ENCODE data around the gene EXOC6B.

The EXOC6B gene

DNA sequence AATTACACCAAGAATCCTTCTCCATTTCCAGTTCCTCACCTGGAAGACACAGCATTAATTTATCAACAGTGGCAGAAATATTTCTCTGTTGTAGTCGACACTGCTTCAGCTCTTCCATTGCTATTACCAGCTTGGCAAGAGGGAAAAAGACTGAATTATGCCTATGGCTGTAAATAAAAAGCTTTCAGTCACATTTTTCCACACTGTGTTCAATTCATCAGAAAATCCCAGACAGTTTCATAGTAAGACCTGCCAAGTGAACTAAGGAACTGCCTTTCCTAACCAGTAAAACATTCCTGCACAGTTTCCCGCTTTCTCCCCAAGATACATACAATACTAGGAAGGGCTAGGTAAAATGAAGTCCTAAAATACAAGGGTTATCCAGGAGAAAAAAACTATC is 94.7 kb downstream of the EXOC6B start:
- no peak for DNase-seq (ENCODE audit: low read depth)

DNA sequence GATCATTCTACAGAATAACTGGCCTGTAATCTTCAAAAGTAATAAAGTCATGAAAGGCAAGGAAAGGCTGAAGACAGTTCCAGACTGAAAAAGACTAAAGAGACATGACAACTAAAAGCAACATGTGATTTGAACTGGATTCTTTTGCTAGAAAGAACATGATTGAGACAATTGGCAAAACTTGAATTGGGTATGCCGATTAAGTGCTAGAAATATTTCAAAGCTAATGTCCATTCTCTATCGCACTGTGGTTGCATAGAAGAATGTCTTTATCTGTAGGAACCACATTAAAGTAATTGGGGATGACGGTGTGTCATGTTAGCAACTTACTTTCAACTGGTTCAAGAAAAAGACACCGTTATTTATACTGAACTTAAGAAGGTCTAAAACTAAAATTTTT is 98.5 kb downstream of the EXOC6B start:
- no peak for DNase-seq (ENCODE audit: low read depth)

DNA sequence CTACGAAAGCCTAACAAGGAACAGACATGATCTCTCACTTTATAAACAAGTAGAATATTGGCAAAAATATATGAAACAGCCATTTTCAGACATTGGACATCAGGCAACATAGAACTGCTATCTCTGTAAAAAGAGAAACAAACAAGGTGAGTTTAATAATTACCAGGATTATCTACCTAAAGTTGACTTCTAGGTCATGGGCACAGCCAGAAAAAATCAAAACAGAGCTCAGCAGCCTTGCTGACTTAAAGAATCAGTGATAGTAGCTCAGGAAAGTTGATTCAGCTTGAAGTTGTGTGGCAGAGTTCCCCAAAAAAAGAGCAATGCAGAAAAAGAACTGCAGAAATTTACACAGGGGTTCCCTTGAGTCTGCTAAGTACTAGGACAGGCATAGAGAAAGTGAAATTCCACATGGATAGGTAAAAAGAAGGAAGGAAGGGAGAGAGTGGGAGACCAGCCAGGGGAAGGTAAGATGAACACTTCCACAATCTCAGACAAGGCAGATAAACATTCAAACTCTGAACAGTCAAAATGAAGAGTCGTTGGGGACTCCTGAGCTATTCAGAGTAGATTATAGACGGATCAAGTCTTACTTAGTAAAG is 102.0 kb downstream of the EXOC6B start:
- no peak for DNase-seq (ENCODE audit: low read depth)

DNA sequence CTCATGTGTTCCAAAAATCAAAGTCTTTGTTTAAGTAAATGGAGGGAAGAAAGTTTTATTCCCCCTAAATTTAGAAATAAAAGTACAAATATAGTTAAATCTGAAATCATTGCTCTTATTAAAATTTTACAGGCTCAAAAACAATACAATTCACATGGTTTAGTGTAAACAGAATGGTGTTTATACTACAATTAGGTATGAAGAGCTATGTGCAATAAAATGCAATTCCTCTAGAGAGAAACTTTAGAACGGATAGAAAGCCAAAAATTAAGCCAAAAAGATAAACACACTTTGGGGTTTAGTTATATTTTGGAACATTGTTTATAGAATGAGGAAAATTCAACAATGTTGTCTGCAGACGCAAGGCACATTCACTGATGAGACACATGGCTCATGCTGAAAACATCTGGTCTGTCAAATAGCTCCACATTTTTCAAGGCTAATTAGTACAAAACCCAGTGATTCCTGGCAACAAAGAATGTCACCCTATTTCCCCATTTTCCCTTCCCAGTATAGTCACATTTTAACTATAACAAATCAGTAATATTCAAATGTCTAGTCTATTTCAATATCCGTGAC is 103.3 kb downstream of the EXOC6B start:
- no peak for DNase-seq (ENCODE audit: low read depth)

DNA sequence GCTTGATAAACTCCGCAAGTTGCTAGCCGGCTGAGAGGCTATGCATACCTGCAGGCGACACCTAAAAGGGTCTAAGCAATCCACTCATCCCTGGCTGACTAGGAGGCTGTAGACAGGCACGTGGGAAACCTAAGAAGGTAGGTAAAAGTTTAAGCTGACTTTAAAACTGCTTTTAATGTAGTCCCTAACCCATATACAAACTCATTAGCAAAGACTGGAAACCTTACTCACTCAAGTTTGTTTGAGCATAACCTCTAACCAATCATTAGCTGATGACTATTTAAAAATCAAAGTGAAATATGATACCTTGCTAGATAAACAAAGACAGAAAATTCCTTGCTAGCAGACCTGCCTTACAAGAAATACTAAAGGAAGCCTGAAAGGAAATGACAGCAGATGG is 106.4 kb downstream of the EXOC6B start:
- DNase-seq (ENCODE audit: low read depth): no peak

DNA sequence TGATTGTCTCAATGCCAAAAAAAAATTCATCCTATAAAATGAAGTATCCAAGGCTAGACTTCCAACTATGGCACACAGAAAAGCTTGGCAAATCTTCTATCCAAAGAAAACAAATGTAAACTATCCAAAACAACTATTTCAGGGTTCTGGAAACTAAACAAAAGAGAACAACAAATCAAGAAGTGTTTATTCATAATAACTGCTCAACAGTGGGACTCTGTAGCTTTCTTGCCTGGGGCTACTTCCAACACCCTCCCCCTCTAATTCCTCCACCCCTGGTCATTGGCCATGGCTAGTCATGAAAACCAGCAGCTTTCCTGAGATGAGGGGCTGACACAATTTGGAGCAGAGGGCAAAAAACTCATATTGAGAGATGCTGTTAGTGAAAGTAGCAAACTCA is 107.0 kb downstream of the EXOC6B start:
- no peak for DNase-seq (ENCODE audit: low read depth)

DNA sequence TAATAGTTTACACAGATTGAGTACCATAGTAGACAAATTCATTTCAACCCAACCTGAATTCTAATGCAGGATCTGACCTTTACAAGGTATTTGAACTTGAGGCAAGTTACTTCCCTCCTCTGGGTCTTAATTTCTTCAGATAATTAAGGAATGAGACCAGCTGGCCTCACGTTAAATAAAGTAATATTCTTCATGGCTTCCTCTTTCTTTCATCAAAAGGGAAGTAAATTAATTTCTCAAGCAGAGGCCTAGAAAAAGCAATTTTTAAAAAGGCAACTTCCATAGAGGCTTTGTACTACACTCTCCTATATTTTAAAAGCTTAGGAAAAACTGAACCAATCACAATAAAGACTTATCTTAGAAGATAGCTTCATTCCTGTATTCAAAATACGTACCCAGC is 109.2 kb downstream of the EXOC6B start:
- DNase-seq (ENCODE audit: low read depth): no peak

DNA sequence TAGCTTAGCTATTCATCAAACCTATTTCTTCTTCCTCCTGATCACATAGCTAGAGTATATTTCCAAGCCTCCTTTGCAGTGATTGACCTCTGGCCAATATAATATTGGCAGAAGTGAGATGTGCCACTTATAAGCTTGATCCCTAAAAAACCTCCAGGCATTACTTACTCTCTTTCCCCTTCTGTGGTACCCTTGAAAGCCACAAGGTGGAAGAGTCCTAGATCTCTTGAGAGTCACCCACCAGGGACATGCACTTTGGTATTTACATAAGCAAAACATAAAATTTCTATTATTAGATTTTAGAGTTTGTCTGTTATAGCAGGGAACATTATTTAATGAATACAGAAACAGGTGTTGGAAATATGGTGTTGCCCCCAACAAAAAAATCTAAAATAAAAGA is 112.0 kb downstream of the EXOC6B start:
- DNase-seq (ENCODE audit: low read depth): no peak

DNA sequence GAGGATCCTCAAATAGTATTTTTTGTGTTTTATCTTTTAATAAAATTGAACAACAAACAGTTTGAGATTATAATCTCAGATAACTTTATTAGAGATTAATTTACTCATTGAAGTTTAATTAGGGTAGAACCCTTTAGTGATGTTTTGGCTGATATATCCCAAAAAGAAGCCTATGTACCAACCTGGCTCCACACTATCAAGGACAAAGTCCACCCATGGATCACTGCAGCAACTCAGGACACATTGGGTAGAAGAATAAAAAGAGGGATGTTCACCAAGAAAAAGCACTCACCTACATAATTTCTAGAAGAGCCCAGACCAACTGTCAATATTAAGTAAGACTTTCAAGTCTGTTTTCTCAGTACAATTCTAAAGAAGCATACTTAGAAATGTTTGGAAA is 112.9 kb downstream of the EXOC6B start:
- DNase-seq (ENCODE audit: low read depth): no peak

DNA sequence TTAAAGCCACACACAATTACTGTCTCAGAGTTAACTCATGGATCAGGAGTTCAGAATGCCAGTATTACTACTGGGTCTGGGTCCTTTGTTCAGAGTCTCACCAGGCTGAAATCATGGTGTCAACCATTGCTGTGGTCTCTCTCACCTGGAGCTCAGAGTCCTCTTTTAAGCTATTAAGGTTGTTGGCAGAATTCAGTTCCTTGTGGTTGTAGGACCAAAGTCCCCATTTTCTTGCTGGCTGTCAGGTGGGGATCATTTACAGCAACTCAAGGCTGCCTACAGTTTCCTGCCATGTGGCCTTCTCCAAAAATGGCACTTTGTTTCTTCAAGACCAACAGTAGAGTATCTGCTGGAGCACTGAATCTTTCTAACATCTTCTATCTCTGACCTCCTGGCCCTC is 113.5 kb downstream of the EXOC6B start:
- DNase-seq (ENCODE audit: low read depth): no peak

DNA sequence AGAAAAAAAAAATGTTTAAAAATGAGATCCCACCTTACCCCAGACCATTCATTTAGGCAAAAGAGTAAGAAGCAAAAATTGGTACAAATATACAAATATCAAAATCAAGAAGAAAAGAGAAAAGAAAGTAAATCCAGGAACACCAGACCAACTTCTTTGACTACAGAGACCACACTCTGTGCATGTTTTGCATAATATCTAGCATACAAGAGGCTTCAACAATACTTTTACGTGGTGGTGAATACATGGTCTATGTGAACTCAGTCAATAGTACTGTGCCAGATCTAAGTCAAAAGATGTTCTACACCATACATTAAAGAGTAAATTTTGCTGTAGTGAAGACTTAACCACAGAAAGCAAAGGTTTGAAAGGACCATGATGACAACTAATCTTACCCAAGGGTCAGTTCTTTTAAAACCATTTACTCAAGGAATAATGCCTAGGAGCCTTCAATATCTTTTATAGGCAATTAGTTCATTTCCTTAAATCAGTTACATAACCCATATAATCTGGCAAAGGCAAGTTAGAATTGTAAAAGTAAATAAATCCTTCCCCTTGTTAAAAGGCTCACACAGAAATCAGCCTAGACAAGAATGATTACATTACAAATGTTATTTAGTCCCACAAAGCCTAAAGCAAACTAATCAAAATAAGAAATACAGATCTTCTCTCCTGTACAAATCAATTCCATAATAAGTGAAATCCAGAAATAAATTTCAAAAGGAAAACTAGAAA is 115.2 kb downstream of the EXOC6B start:
- no peak for DNase-seq (ENCODE audit: low read depth)

DNA sequence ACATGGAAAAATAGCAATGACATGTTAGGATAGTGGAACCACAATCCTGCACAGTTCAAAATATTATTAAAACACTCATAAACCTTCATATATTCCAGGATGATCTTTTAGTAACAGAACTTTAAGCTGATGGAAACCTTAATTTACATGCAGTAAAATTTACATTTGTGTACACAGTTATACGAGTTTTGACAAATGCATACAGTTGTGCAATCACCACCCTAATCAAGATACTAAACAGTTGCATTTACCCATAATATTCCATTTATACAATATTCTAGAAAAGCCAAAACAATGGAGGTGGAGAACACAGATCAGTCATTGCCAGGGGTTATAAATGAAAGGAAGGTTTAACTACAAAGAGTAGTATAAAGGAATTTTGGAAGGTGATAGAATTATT is 117.6 kb downstream of the EXOC6B start:
- DNase-seq (ENCODE audit: low read depth): no peak

DNA sequence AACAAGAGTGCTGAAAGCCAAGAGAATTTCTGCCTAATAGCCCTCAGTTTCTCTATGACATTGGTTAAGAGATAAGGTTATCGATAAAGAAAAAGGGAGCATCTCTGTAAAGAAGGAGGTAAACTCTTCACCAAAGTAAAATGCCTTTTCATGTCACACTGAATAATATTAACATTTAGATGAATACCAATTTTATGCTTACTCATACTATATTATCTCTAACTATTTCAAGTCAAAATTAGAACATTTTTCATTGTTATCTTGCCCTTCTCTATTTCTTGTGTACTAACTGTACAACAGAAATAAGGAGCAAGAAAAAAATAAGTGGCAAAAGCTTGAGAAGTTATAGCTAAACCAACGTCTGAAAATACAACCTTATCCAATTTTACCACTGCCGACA is 127.5 kb downstream of the EXOC6B start:
- DNase-seq (ENCODE audit: low read depth): no peak

DNA sequence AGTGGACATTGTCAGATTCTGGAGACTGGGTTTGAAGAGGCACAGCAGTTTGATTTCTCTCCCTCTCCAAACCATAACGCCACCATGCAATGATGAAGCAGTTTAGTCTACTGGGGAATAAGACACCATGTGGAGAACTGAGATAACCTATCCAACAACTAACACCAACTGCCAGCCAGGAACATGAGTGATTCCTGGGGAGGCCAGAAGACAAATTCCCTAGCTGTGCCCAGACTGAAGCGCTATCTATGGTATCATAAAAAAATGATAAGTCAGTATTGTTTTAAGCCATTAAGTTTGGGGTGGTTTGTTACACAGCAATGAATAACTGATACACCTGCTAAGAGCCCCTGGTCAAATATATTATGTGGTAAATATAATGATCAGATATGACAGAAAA is 129.3 kb downstream of the EXOC6B start:
- DNase-seq (ENCODE audit: low read depth): no peak

DNA sequence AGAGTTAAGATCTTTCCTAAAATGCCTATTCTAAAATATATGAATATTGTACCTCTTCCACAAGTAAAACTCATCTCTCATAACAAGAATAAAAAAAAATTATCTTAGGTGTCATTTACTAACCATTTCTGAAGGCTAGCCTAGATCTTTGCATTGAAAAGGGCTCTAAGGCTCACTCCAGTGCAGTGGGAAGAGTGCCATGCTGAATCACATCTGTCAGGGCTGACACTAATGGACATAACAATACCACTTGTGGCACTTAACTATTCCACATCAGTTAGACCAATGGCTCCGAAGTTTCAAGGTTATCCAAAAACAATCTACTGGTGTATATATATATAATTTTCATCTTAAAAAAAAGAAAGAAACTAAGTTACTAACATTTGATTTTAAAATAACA is 130.2 kb downstream of the EXOC6B start:
- no peak for DNase-seq (ENCODE audit: low read depth)

DNA sequence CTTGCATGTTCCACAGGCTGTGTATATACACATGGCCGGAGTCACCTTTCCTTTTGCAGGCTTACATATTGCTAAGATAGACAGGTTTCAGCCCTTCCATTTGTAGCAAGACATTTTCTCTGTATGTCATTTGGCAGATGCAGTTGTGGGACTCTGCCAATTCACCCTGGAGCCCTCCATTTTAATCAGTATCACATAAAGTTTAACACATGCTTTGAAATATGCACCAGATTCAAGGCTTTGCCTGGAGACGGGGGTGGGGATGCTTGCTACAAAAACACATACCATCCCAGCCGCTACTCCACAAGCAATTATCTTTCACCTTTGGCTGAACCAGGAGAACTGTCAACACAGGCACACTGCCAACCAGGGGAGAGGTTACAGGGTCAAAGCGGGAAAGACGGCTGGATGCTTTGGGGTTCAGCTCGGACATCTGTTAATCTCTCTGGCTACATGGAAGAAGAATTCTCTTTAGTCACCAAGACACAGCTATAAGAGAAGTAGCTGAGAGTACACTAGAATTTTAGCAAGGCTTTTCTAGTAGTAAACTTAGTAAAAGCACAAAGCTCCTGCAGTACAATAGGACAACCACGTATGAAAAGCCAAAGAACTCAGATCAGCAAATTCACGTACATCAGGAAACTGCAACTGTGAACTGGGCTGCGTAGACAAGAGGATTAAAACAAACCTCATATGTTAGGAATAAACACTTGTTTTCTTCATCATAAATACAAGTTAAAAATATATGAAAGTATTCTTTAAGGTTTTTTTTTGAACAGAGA is 130.9 kb downstream of the EXOC6B start:
- DNase-seq (ENCODE audit: low read depth): no peak

DNA sequence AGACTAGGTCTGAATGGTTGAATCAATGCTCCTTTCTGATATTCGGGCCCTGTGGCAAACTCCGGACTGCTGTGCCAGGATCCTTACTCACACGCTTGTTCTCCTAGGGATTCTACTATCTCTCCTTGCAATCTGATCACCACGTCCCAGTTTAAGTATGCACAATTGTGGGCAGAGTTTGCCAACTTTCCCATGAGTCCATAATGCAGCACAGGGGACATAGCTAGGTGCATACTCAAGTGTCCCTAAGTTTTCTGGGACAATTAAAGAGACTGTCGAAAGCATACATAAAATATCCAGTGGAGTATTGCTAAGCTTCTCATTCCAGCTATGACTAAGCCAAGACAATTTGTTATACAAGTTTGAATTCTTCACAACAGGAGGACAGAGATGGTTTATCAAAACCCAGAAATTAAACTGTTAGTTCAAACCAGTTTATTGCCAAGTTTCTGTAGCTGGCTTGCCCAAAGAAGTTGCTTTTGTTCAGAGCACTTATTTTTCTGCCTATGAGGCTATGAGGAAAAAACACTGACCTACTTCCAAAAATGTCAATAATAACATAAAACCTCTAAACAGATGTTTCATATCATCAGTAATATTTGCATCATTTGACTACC is 136.1 kb downstream of the EXOC6B start:
- no peak for DNase-seq (ENCODE audit: low read depth)

DNA sequence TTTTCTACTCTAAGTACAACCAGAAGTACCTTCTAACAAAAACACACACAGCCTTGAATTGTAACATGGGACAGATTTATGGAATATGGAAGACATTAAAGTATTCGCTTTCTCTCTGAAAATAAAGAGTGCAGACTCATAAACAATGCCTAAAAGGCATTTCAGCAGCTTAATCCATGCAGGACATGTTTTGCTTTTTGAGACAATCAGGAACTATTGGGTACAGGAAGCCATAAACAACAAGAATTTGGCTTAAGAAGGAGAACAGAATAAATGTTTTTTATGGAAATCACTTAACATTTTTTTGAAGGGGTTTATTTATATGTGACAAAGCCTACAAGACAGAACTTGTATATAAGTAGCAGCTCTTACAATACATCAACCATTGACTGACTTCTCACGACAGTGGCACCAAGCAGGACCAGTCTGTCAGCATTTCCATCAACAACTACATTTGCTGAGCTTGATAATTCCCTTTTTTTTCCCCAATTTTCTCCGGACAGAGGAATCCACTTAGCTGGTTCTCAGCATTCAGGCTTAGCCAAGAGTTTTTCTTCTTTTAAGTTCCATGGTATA is 140.1 kb downstream of the EXOC6B start:
- no peak for DNase-seq (ENCODE audit: low read depth)

DNA sequence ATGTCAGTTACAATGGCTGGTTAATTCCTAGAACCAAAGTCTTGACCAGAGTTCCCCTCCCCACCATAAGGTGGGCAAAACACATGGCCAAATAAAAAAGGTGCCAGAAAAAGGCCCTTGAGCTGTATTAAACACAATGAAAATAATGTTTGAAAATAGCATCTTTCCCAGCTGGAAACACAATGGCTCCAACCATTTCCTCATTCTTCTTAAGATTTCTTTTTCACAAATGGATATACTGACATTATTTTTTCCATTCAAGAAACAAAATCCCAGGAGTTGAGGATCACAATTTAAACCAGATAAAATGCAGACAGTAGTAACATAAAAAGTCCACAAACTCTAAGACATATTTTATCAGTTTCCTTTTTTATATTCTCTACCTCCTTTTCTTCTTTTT is 143.8 kb downstream of the EXOC6B start:
- no peak for DNase-seq (ENCODE audit: low read depth)

DNA sequence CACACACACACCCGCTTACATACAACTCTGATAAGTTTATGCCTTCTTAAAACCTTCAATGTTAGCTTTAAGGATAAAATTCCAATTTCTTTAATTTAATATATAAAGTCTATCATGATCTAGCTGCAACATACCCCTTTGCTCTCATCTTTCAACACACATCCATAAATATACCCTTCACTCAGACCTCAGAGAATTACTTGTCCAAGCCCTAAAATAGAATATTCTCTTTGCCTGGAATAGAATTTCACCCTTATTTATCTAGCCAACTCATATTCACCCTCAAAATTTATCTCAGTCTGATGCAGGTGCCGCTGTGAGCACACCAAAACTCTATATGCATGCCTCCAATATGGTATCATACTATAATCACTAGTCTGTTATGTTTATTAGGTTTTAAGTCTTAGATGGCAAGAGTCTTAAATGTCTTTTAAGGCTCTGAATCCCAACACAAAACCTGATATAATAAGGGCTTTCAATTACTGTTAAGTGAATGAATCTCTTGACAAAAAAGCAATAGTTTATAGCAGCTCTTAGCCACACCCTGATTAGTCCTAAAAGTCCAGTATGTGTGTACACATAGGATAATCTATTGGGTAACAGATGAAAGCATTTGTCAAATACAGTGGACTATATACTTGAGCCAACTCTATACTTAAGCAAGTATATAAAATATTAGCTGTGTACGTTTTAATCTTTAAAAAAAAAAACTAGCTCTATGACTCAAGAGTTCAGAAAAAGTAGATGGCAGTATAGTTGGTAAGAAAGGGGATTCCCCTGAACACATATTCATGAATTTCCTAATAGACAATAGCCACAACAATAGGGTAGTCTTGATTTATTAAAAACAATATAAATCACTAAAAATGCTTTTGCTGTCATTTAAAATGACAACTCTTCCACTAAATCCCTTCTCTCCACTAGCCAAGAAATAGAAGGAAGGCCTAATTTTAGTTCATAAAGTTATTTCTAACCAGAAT is 144.5 kb downstream of the EXOC6B start:
- DNase-seq (ENCODE audit: low read depth): no peak

DNA sequence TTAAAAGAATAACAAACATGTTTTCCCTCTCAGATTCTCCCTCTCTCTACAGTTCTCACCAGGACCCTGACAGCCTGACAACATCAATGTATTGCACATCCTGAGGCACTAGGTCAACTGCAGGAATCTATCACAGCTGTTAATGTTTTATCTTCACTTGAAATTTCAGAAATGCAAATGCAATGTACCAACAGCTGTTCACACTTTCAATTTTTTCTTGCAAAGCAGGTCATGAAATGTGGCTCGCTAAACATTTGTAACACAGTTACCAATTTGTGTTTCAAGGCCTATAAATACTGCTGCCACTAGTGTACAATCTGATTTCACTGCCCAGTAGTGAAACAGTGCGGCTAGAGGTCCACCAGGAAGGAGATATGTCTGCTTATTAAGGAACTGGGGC is 147.8 kb downstream of the EXOC6B start:
- DNase-seq (ENCODE audit: low read depth): no peak
